ENCODE results near the gene PITPNC1.

The PITPNC1 gene

GRCh38 chr17:67652433-67652832, 275.4 kb downstream of the PITPNC1 start:
- Histone ChIP-seq H3K27ac (ENCODE audit: low read depth, low read length, poor library complexity, severe bottlenecking) (no peak overlapping the region), H3K9ac (ENCODE audit: low read length) (no peak overlapping the region), H3K4me3 (ENCODE audit: low read depth, low read length, poor library complexity, severe bottlenecking) (no peak overlapping the region), H3K27me3 (ENCODE audit: insufficient read depth, low read length) (no peaks in the 10 kb centered on the region), H3F3A (ENCODE audit: insufficient read depth, low read length) (no peaks in the 10 kb centered on the region), H3K4me1 (ENCODE audit: insufficient read depth, low read length, severe bottlenecking) (no peaks in the 10 kb centered on the region), H3K9me3 (ENCODE audit: low read length) (no peaks in the 10 kb centered on the region), H4K20me1 (ENCODE audit: insufficient read depth, low read length) (no peaks in the 10 kb centered on the region), H3K9me2 (ENCODE audit: low read depth, low read length) (no peaks in the 10 kb centered on the region), H2AFZ (ENCODE audit: low read length) (no peak overlapping the region), H3K36me3 (ENCODE audit: insufficient read depth, low read length) (no peaks in the 10 kb centered on the region), H3K79me2 (ENCODE audit: insufficient read depth, low read length) (no peaks in the 10 kb centered on the region), H3K4me2 (ENCODE audit: low read length) (no peak overlapping the region)
- TF ChIP-seq CTCF (IDR thresholded peaks at IDR 0.05; ENCODE audit: low read length) (no peak), EZH2 (IDR thresholded peaks at IDR 0.05; ENCODE audit: borderline replicate concordance, low read length) (no peak)

DNA sequence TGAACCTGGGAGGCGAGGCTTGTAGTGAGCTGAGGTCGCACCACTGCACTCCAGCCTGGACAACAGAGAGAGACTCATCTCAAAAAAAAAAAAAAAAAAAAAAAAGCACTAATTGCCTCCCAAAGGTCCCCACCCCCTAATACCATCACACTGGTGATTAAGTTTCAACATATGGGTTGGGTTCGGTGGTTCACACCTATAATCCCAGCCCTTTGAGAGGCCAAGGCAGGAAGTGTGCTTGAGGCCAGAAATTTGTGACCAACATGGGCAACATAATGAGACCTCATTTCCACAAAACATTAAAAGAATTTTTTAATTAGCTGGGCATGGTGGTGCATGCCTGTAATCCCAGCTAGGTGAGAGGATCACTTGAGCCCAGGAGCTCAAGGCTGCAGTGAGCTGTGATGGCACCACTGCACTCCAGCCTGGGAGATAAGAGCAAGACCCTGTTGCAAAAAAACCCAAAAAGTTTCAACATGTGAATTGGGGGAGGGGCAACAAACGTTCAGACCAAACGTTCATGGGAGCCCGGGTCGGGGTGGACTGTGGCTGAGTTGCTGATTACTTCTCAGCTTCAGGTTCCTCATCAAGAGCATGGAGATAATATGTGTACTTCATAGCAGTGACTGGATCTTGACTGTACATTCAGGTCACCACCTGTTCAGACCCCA, 278.5 kb downstream of the PITPNC1 start:
- H3K9me3 ChIP-seq (ENCODE audit: low read length), result peaks cover 9% of the 10 kb centered on the region
- no peak overlapping the region for H3K27ac ChIP-seq (ENCODE audit: low read depth, low read length, poor library complexity, severe bottlenecking)
- no peak overlapping the region for H3K4me2 ChIP-seq (ENCODE audit: low read length)
- H3K9me2 ChIP-seq (ENCODE audit: low read depth, low read length), result no peaks in the 10 kb centered on the region
- no peak overlapping the region for H3K4me3 ChIP-seq (ENCODE audit: low read depth, low read length, poor library complexity, severe bottlenecking)
- H3K4me1 ChIP-seq (ENCODE audit: insufficient read depth, low read length, severe bottlenecking), result no peaks in the 10 kb centered on the region
- no peaks in the 10 kb centered on the region for H3F3A ChIP-seq (ENCODE audit: insufficient read depth, low read length)
- no peak overlapping the region for H3K9ac ChIP-seq (ENCODE audit: low read length)
- no peaks in the 10 kb centered on the region for H3K27me3 ChIP-seq (ENCODE audit: insufficient read depth, low read length)
- no peaks in the 10 kb centered on the region for H3K79me2 ChIP-seq (ENCODE audit: insufficient read depth, low read length)
- no peaks in the 10 kb centered on the region for H4K20me1 ChIP-seq (ENCODE audit: insufficient read depth, low read length)
- no peak overlapping the region for H2AFZ ChIP-seq (ENCODE audit: low read length)
- TF ChIP-seq CTCF (IDR thresholded peaks at IDR 0.05; ENCODE audit: low read length), result no peak
- no peaks in the 10 kb centered on the region for H3K36me3 ChIP-seq (ENCODE audit: insufficient read depth, low read length)

- H4K20me1 ChIP-seq (ENCODE audit: insufficient read depth, low read length), result no peaks in the 10 kb centered on the region
- H3K79me2 ChIP-seq (ENCODE audit: insufficient read depth, low read length), result no peaks in the 10 kb centered on the region
- no peaks in the 10 kb centered on the region for H3K36me3 ChIP-seq (ENCODE audit: insufficient read depth, low read length)
- H3K4me3 ChIP-seq (ENCODE audit: low read depth, low read length, poor library complexity, severe bottlenecking), result no peak overlapping the region
- TF ChIP-seq CTCF (IDR thresholded peaks at IDR 0.05; ENCODE audit: low read length) (no peak), EZH2 (IDR thresholded peaks at IDR 0.05; ENCODE audit: borderline replicate concordance, low read length) (no peak)
- no peak overlapping the region for H3K4me2 ChIP-seq (ENCODE audit: low read length)
- no peaks in the 10 kb centered on the region for H3K4me1 ChIP-seq (ENCODE audit: insufficient read depth, low read length, severe bottlenecking)
- no peak overlapping the region for H3K27ac ChIP-seq (ENCODE audit: low read depth, low read length, poor library complexity, severe bottlenecking)
- H3K9me2 ChIP-seq (ENCODE audit: low read depth, low read length), result no peaks in the 10 kb centered on the region
- H3F3A ChIP-seq (ENCODE audit: insufficient read depth, low read length), result no peaks in the 10 kb centered on the region
- H2AFZ ChIP-seq (ENCODE audit: low read length), result no peak overlapping the region
- no peaks in the 10 kb centered on the region for H3K27me3 ChIP-seq (ENCODE audit: insufficient read depth, low read length)
- H3K9me3 ChIP-seq (ENCODE audit: low read length), result peaks cover 9% of the 10 kb centered on the region
- H3K9ac ChIP-seq (ENCODE audit: low read length), result no peak overlapping the region
These were observed 279.6 kb downstream of the PITPNC1 start for GRCh38 chr17:67656494-67657203.

All from OCI-LY1 (cell line).